ENCODE measurements around the gene NR4A3. TPM values are rescaled to one million over a fixed set of nuclear protein-coding genes. Genes with fewer than 3 reads are reported as not detected.

The NR4A3 gene
- total and polyA plus RNA-seq, 10 of the 15 experiments (the other 5 are each of a cell fraction or from before 2014, with no cell fraction given), result 0.04 to 2.1 (median 0.64) TPM; not detected in 1

DNA sequence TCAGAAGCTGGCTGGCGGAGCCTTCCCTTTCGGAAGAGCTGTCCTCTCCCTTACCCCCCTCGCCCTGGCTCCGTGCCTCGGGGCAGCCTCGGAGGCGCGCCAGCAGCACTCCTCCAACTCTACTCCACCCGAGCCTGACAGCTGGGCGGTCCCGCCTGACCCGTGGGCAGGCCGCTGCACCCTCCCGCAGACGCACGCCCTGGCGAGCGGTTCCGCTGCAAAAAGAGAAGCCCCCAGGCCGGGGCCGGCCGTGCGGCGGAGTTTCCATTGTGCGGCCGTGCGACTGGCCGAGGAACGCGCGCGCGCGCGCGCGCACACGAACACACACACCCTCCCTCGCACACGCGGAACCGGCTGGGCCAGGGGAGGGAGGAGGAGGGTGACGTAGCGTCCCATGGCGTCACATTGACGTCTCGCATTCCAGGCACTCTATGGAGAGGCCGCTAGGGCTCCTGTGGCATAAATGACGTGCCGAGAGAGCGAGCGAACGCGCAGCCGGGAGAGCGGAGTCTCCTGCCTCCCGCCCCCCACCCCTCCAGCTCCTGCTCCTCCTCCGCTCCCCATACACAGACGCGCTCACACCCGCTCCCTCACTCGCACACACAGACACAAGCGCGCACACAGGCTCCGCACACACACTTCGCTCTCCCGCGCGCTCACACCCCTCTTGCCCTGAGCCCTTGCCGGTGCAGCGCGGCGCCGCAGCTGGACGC is at the start of gene NR4A3 (continued):
- TF ChIP-seq, protein P1, sequence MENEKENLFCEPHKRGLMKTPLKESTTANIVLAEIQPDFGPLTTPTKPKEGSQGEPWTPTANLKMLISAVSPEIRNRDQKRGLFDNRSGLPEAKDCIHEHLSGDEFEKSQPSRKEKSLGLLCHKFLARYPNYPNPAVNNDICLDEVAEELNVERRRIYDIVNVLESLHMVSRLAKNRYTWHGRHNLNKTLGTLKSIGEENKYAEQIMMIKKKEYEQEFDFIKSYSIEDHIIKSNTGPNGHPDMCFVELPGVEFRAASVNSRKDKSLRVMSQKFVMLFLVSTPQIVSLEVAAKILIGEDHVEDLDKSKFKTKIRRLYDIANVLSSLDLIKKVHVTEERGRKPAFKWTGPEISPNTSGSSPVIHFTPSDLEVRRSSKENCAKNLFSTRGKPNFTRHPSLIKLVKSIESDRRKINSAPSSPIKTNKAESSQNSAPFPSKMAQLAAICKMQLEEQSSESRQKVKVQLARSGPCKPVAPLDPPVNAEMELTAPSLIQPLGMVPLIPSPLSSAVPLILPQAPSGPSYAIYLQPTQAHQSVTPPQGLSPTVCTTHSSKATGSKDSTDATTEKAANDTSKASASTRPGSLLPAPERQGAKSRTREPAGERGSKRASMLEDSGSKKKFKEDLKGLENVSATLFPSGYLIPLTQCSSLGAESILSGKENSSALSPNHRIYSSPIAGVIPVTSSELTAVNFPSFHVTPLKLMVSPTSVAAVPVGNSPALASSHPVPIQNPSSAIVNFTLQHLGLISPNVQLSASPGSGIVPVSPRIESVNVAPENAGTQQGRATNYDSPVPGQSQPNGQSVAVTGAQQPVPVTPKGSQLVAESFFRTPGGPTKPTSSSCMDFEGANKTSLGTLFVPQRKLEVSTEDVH (IDR thresholded peaks at IDR 0.05; ENCODE audit: low read depth, partially characterized antibody), result no peak
- TF ChIP-seq HCFC1 (IDR thresholded peaks at IDR 0.05; ENCODE audit: low read length) (no peak), NFXL1 (IDR thresholded peaks at IDR 0.05; ENCODE audit: borderline replicate concordance) (no peak), TAF1 (IDR thresholded peaks at IDR 0.05; ENCODE audit: borderline replicate concordance, low read depth, low read length) (no peak), GATAD2B (conservative IDR thresholded peaks at IDR 0.05; ENCODE audit: low read depth) (peak; percentile 42; the same call in 1 of the 2 replicates), PML (IDR thresholded peaks at IDR 0.05; ENCODE audit: low read length) (no peak), NFYA (IDR thresholded peaks at IDR 0.05; ENCODE audit: borderline replicate concordance, low read depth, low read length) (no peak), SUZ12 (IDR thresholded peaks at IDR 0.05; ENCODE audit: unreplicated experiment) (no peak), HDAC6 (IDR thresholded peaks at IDR 0.05; ENCODE audit: unreplicated experiment) (no peak), NR2C1 (IDR thresholded peaks at IDR 0.05) (no peak), BRCA1 (IDR thresholded peaks at IDR 0.05; ENCODE audit: low read depth, low read length) (no peak), NFIC (IDR thresholded peaks at IDR 0.05; ENCODE audit: low read depth, low read length) (no peak), MYB (IDR thresholded peaks at IDR 0.05; ENCODE audit: borderline replicate concordance, low read depth, low read length) (no peak), CHD1 (IDR thresholded peaks at IDR 0.05; ENCODE audit: low read depth, low read length) (0 out of 2 replicates have a peak, but pooled peaks have one; percentile 41), TARDBP (IDR thresholded peaks at IDR 0.05; ENCODE audit: borderline replicate concordance) (no peak), ZZZ3 (IDR thresholded peaks at IDR 0.05; ENCODE audit: control insufficient read depth, insufficient read length, low read depth) (no peak), HDAC2 (IDR thresholded peaks at IDR 0.05) (no peak)
- TF ChIP-seq, protein P2, sequence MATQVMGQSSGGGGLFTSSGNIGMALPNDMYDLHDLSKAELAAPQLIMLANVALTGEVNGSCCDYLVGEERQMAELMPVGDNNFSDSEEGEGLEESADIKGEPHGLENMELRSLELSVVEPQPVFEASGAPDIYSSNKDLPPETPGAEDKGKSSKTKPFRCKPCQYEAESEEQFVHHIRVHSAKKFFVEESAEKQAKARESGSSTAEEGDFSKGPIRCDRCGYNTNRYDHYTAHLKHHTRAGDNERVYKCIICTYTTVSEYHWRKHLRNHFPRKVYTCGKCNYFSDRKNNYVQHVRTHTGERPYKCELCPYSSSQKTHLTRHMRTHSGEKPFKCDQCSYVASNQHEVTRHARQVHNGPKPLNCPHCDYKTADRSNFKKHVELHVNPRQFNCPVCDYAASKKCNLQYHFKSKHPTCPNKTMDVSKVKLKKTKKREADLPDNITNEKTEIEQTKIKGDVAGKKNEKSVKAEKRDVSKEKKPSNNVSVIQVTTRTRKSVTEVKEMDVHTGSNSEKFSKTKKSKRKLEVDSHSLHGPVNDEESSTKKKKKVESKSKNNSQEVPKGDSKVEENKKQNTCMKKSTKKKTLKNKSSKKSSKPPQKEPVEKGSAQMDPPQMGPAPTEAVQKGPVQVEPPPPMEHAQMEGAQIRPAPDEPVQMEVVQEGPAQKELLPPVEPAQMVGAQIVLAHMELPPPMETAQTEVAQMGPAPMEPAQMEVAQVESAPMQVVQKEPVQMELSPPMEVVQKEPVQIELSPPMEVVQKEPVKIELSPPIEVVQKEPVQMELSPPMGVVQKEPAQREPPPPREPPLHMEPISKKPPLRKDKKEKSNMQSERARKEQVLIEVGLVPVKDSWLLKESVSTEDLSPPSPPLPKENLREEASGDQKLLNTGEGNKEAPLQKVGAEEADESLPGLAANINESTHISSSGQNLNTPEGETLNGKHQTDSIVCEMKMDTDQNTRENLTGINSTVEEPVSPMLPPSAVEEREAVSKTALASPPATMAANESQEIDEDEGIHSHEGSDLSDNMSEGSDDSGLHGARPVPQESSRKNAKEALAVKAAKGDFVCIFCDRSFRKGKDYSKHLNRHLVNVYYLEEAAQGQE (IDR thresholded peaks at IDR 0.05; ENCODE audit: low read depth, low read length), result no peak
- TF ChIP-seq, protein P3, sequence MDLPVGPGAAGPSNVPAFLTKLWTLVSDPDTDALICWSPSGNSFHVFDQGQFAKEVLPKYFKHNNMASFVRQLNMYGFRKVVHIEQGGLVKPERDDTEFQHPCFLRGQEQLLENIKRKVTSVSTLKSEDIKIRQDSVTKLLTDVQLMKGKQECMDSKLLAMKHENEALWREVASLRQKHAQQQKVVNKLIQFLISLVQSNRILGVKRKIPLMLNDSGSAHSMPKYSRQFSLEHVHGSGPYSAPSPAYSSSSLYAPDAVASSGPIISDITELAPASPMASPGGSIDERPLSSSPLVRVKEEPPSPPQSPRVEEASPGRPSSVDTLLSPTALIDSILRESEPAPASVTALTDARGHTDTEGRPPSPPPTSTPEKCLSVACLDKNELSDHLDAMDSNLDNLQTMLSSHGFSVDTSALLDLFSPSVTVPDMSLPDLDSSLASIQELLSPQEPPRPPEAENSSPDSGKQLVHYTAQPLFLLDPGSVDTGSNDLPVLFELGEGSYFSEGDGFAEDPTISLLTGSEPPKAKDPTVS (IDR thresholded peaks at IDR 0.05; ENCODE audit: low read depth, low read length), result no peak
- TF ChIP-seq, protein P4, sequence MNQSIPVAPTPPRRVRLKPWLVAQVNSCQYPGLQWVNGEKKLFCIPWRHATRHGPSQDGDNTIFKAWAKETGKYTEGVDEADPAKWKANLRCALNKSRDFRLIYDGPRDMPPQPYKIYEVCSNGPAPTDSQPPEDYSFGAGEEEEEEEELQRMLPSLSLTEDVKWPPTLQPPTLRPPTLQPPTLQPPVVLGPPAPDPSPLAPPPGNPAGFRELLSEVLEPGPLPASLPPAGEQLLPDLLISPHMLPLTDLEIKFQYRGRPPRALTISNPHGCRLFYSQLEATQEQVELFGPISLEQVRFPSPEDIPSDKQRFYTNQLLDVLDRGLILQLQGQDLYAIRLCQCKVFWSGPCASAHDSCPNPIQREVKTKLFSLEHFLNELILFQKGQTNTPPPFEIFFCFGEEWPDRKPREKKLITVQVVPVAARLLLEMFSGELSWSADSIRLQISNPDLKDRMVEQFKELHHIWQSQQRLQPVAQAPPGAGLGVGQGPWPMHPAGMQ (IDR thresholded peaks at IDR 0.05; ENCODE audit: borderline replicate concordance), result no peak

Measured in GM12878 (cell line).